Measurements from ENCODE around the gene SLC30A7. TPM values are rescaled to one million over a fixed set of nuclear protein-coding genes. Genes with fewer than 3 reads are reported as not detected.

The SLC30A7 gene
- total RNA-seq, 6 experiments from 2014 or later: 19.1 to 32.2 (median 23.3) TPM

DNA sequence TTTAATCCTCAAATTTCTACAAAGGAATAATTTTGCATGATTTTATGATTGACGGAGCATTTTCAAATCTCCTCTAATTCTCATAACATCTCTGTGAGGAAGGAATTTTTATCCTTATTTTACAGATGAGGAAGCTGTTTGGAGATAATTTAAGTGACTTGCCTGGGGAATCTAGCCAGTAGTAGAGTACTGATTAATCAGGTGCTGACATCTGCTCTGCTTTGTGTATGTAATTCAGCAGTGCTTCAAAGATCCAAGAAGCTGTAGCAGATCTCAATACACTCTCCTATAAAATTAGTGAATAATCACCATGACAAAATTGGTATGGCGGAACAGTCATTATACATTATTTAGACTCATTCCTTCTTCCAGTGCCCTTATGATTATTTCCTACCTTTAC lies 83.7 kb downstream of the SLC30A7 start:
- Histone ChIP-seq H3K27ac (no peak overlapping the region), H3K4me3 (no peak overlapping the region), H3K36me3 (peaks cover 0 to 11% (median 0%) of the 10 kb centered on the region in 4 donors), H3K27me3 (no peaks in the 10 kb centered on the region), H3K4me1 (no peaks in the 10 kb centered on the region), H3K9me3 (no peaks in the 10 kb centered on the region)
- 100% methylated on average over 2 of the region's 2 CpGs for WGBS (ENCODE audit: insufficient coverage, low coverage, low lambda C conversion rate, missing lambda C conversion rate)
- intact Hi-C loops (cut with DNase I): no loop called here
- no peak for TF ChIP-seq POLR2A (IDR thresholded peaks at IDR 0.05)
- TF ChIP-seq, protein P1, sequence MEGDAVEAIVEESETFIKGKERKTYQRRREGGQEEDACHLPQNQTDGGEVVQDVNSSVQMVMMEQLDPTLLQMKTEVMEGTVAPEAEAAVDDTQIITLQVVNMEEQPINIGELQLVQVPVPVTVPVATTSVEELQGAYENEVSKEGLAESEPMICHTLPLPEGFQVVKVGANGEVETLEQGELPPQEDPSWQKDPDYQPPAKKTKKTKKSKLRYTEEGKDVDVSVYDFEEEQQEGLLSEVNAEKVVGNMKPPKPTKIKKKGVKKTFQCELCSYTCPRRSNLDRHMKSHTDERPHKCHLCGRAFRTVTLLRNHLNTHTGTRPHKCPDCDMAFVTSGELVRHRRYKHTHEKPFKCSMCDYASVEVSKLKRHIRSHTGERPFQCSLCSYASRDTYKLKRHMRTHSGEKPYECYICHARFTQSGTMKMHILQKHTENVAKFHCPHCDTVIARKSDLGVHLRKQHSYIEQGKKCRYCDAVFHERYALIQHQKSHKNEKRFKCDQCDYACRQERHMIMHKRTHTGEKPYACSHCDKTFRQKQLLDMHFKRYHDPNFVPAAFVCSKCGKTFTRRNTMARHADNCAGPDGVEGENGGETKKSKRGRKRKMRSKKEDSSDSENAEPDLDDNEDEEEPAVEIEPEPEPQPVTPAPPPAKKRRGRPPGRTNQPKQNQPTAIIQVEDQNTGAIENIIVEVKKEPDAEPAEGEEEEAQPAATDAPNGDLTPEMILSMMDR (IDR thresholded peaks at IDR 0.05): no peak
- DNase-seq: no peak
- no peak for ATAC-seq

DNA sequence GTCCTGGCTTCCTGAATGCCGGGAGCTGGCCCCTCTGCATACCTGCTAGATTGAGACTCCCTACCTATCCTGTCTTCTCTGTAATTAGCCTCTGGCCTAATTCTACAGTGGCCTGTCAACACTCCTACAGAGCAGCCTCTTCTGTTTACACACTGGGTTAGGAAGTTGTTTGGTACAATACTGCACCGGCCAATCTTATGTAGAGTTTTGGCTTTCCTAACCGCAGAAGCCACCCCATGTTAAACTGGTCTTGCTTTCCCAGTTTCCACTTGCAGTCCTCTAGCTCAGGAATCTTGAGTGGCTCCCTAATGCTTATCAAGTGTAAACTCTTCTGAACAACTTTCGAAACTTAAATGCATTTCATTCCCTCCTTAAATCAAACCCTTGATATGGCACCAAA lies 86.9 kb downstream of the SLC30A7 start:
- Histone ChIP-seq H3K36me3 (no peaks in the 10 kb centered on the region), H3K4me1 (no peaks in the 10 kb centered on the region), H3K9me3 (no peaks in the 10 kb centered on the region), H3K4me3 (no peak overlapping the region), H3K27ac (no peak overlapping the region), H3K27me3 (no peaks in the 10 kb centered on the region)
- ATAC-seq (no peak), DNase-seq (no peak)
- no peak for TF ChIP-seq POLR2A (IDR thresholded peaks at IDR 0.05)
- TF ChIP-seq, protein P1 (IDR thresholded peaks at IDR 0.05): no peak
- intact Hi-C loops (cut with DNase I): no loop called here
- WGBS (ENCODE audit: insufficient coverage, low coverage, low lambda C conversion rate, missing lambda C conversion rate): 100% methylated on average over 4 of the region's 4 CpGs

DNA sequence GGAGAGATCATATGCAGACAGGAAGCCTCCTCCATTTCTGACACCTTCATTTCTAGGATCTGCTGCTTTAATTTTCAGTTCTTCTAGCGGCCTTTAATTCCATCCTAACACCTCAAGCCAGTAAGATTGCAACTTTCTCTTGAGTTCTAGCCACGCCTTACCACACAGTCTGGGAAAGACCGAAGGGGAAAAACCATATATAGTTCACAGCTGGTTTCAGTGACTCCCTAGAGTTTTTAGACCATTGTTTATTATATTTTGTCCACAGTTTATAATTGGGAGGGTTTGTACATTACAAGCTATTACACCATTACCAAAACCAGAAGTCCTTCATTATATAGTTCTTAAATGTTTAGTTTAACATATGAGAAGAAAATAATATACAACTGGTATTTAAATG lies 92.2 kb downstream of the SLC30A7 start:
- intact Hi-C loops (cut with DNase I): no loop called here
- Histone ChIP-seq H3K27me3 (no peaks in the 10 kb centered on the region), H3K9me3 (no peaks in the 10 kb centered on the region), H3K36me3 (no peaks in the 10 kb centered on the region), H3K4me3 (no peak overlapping the region), H3K4me1 (no peaks in the 10 kb centered on the region), H3K27ac (no peak overlapping the region)
- TF ChIP-seq, protein P1 (IDR thresholded peaks at IDR 0.05): no peak
- TF ChIP-seq POLR2A (IDR thresholded peaks at IDR 0.05): no peak
- ATAC-seq (no peak), DNase-seq (no peak)
- 98% methylated on average over 3 of the region's 3 CpGs for WGBS (ENCODE audit: insufficient coverage, low coverage, low lambda C conversion rate, missing lambda C conversion rate)

DNA sequence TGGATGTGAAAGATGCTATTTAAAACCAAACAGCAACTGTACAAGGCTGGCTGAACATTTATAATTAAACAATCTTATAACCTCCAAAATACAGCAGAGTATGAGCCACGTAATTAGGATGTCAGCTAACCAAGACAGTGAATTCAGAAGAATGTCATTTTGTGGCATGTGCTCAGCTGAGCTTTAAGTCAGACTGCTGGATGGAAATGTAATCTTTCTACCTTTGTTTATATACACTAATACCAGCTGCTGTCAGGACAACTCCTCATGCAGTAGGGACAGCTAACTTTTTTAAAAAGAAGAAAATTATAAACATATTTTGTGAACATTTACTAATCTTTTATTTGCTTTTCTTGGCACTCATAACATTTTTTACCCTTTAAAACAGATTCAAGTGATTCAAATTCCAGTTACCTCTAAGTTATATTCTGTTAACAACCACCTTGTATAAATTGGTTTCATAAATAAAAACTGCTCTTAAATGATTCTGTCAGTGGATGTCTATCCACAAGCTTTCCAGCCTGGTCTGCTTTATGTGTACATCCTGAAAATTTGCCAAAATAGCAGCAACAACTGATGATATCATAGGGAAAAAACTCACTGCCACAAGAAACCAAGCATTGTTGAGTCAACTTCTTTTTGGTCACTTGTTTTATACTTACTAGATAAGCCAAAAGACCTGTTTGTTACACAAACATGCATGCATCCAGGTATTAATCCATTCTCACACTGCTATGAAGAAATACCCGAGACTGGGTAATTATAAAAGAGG lies 93.6 kb downstream of the SLC30A7 start:
- intact Hi-C loops (cut with DNase I): no loop called here
- Histone ChIP-seq H3K27ac (no peak overlapping the region), H3K9me3 (no peaks in the 10 kb centered on the region), H3K27me3 (no peaks in the 10 kb centered on the region), H3K4me1 (no peaks in the 10 kb centered on the region), H3K36me3 (no peaks in the 10 kb centered on the region), H3K4me3 (no peak overlapping the region)
- TF ChIP-seq POLR2A (IDR thresholded peaks at IDR 0.05): no peak
- TF ChIP-seq, protein P1 (IDR thresholded peaks at IDR 0.05): no peak
- DNase-seq (no peak), ATAC-seq (peak in 1 of 4 donors; percentile 55)
- 75% methylated on average over 2 of the region's 2 CpGs for WGBS (ENCODE audit: insufficient coverage, low coverage, low lambda C conversion rate, missing lambda C conversion rate)

All from right lobe of liver (tissue), 6 donors.